ENCODE data around the gene BCL7B. TPM values are rescaled to one million over a fixed set of nuclear protein-coding genes. Genes with fewer than 3 reads are reported as not detected.

BCL7B gene
- total and polyA plus RNA-seq, 2 of the 4 experiments (the other 2 are of a cell fraction): 7.2 to 51.3 TPM

GRCh38 chr7:73572767-73573186 lies 15.3 kb upstream of the BCL7B start:
- H3K4me3 ChIP-seq (ENCODE audit: insufficient read depth, low read depth, low read length): no peak overlapping the region
- no peak overlapping the region for H2AK9ac ChIP-seq (replicated peaks; ENCODE audit: low read depth, low read length, poor library complexity)
- H4K20me1 ChIP-seq (ENCODE audit: insufficient read depth, low read length): peaks cover 33% of the 10 kb centered on the region
- no peak overlapping the region for H2BK5ac ChIP-seq (ENCODE audit: low read depth, low read length, poor library complexity, severe bottlenecking)
- no peak overlapping the region for H3K4me2 ChIP-seq (ENCODE audit: low read depth, low read length)
- ATAC-seq (ENCODE audit: low read depth) (no peak), DNase-seq (no peak)
- H3K14ac ChIP-seq (replicated peaks; ENCODE audit: low read depth, low read length): no peak overlapping the region
- H4K5ac ChIP-seq (ENCODE audit: low read depth, low read length): no peak overlapping the region
- no peak overlapping the region for H3K18ac ChIP-seq (ENCODE audit: low read depth, low read length)
- H3K27ac ChIP-seq (ENCODE audit: insufficient read depth, low read length): no peak overlapping the region
- peaks cover 51% of the 10 kb centered on the region for H3K36me3 ChIP-seq (ENCODE audit: control insufficient read depth, insufficient read depth, low read length)
- dilution Hi-C loops (cut with HindIII; ENCODE audit: low sequenced_read_pairs, unreplicated experiment) (no loop called here), intact Hi-C loops (cut with micrococcal nuclease) (no loop called here), in situ Hi-C loops (cut with MboI; ENCODE audit: low sequenced_read_pairs) (no loop called here)
- H3K4me1 ChIP-seq (ENCODE audit: control insufficient read depth, insufficient read depth, low read length): peaks cover 6% of the 10 kb centered on the region
- POLR2A ChIA-PET (ENCODE audit: unreplicated experiment): no interaction called here
- WGBS, 2 experiments (ENCODE audit: extremely low coverage in 2 of 2, insufficient read length in 1 of 2): no CpG with 5 or more reads among the region's 6 CpGs
- no peak overlapping the region for H3K56ac ChIP-seq (ENCODE audit: extremely low read depth, insufficient read depth, low read length)
- no peak overlapping the region for H3K4ac ChIP-seq (ENCODE audit: low read depth, low read length)
- TF ChIP-seq ELK1 (IDR thresholded peaks at IDR 0.05; ENCODE audit: borderline replicate concordance, low read depth, low read length) (no peak), CEBPB (IDR thresholded peaks at IDR 0.05; ENCODE audit: low read depth, low read length) (no peak), MAZ (IDR thresholded peaks at IDR 0.05; ENCODE audit: borderline replicate concordance, low read depth, low read length) (no peak), CHD1 (IDR thresholded peaks at IDR 0.05; ENCODE audit: low read depth, low read length) (no peak), BHLHE40 (IDR thresholded peaks at IDR 0.05; ENCODE audit: low read depth, low read length) (no peak), POLR2A (IDR thresholded peaks at IDR 0.05; ENCODE audit: low read depth, low read length) (no peak), MAFK (IDR thresholded peaks at IDR 0.05; ENCODE audit: low read depth, low read length) (no peak), RAD21 (IDR thresholded peaks at IDR 0.05; ENCODE audit: low read length) (no peak), USF2 (IDR thresholded peaks at IDR 0.05; ENCODE audit: low read depth, low read length) (no peak)
- no peak overlapping the region for H3K9ac ChIP-seq (ENCODE audit: low read depth, low read length)
- no peak overlapping the region for H2BK120ac ChIP-seq (ENCODE audit: low read depth, low read length)
- H3K9me1 ChIP-seq (ENCODE audit: insufficient read depth, low read length): peaks cover 13% of the 10 kb centered on the region
- CTCF ChIA-PET: no interaction called here
- H2BK15ac ChIP-seq (ENCODE audit: low read depth, low read length): no peak overlapping the region
- no peak overlapping the region for H2BK20ac ChIP-seq (ENCODE audit: low read depth, low read length)
- no TSS peak for BruUV-seq (replicated peaks)
- H2AFZ ChIP-seq (replicated peaks; ENCODE audit: low read length, poor library complexity): no peak overlapping the region
- peaks cover 28 to 59% of the 10 kb centered on the region in 2 experiments for H3K79me1 ChIP-seq (ENCODE audit: low read depth in 1 of 2, low read length in 2 of 2)
- no peak overlapping the region for H3K23ac ChIP-seq (ENCODE audit: low read depth, low read length)
- H3K9me3 ChIP-seq (ENCODE audit: control insufficient read depth, insufficient read depth, low read length): no peaks in the 10 kb centered on the region
- no peak overlapping the region for H2AK5ac ChIP-seq (ENCODE audit: low read depth, low read length)
- H4K8ac ChIP-seq (ENCODE audit: low read depth in 2 of 2, low read length in 2 of 2): no peak overlapping the region
- no peak overlapping the region for H4K91ac ChIP-seq (ENCODE audit: insufficient read depth, low read depth, low read length)
- H3K27me3 ChIP-seq (ENCODE audit: control insufficient read depth, insufficient read depth, low read length): no peaks in the 10 kb centered on the region
